ENCODE results near the gene RPL36A. TPM values are rescaled to one million over a fixed set of nuclear protein-coding genes. Genes with fewer than 3 reads are reported as not detected.
A peak's percentile ranks its signal among the peaks of the same experiment; 100 is the strongest.

RPL36A gene
- total RNA-seq, 1 experiment from 2014 or later, result 4,212 TPM

- DNase-seq (ENCODE audit: extremely low read depth, low read depth), result no peak
These were observed 1.0 kb downstream of the RPL36A start for GRCh38 chrX:101391831-101392230.

GRCh38 chrX:101393530-101394305 is 2.9 kb downstream of the RPL36A start:
- DNase-seq (ENCODE audit: extremely low read depth, low read depth), result no peak

- no peak for DNase-seq (ENCODE audit: extremely low read depth, low read depth)
These were observed 3.6 kb downstream of the RPL36A start for GRCh38 chrX:101394372-101394771.

- no peak for DNase-seq (ENCODE audit: extremely low read depth, low read depth)
These were observed 5.0 kb downstream of the RPL36A start for GRCh38 chrX:101395789-101396188.

- no peak for DNase-seq (ENCODE audit: extremely low read depth, low read depth)
These were observed 7.0 kb downstream of the RPL36A start for GRCh38 chrX:101397779-101398178.

- DNase-seq (ENCODE audit: extremely low read depth, low read depth), result no peak
These were observed 7.9 kb downstream of the RPL36A start for GRCh38 chrX:101398694-101399093.

GRCh38 chrX:101399825-101400224 is 9.0 kb downstream of the RPL36A start:
- no peak for DNase-seq (ENCODE audit: extremely low read depth, low read depth)

GRCh38 chrX:101407167-101407747 is 16.4 kb downstream of the RPL36A start:
- DNase-seq (ENCODE audit: extremely low read depth, low read depth), result no peak

- DNase-seq (ENCODE audit: extremely low read depth, low read depth), result peak; percentile 99
These were observed 17.1 kb downstream of the RPL36A start, which contains the start of the genes GLA and HNRNPH2 for GRCh38 chrX:101407748-101408531. Gene GLA, minus strand, starts transcription at chrX:101407925. Its CDS starts 22 bp downstream, at chrX:101407903. Gene HNRNPH2, plus strand, starts transcription at chrX:101408222. Its CDS starts 3,767 bp downstream, at chrX:101411989.

- no peak for DNase-seq (ENCODE audit: extremely low read depth, low read depth)
These were observed 17.7 kb downstream of the RPL36A start for GRCh38 chrX:101408532-101408841.

GRCh38 chrX:101409043-101409442 is 18.2 kb downstream of the RPL36A start:
- no peak for DNase-seq (ENCODE audit: extremely low read depth, low read depth)

- DNase-seq (ENCODE audit: extremely low read depth, low read depth), result no peak
These were observed 19.6 kb downstream of the RPL36A start for GRCh38 chrX:101410461-101410860.

GRCh38 chrX:101411984-101412383 is 21.2 kb downstream of the RPL36A start:
- DNase-seq (ENCODE audit: extremely low read depth, low read depth), result no peak

GRCh38 chrX:101415180-101416145 is 24.7 kb downstream of the RPL36A start:
- peak; percentile 69 for DNase-seq (ENCODE audit: extremely low read depth, low read depth)

GRCh38 chrX:101416691-101417090 is 25.9 kb downstream of the RPL36A start:
- no peak for DNase-seq (ENCODE audit: extremely low read depth, low read depth)

GRCh38 chrX:101417190-101417589 is 26.4 kb downstream of the RPL36A start:
- no peak for DNase-seq (ENCODE audit: extremely low read depth, low read depth)

GRCh38 chrX:101417981-101418841 is 27.4 kb downstream of the RPL36A start:
- no peak for DNase-seq (ENCODE audit: extremely low read depth, low read depth)

- no peak for DNase-seq (ENCODE audit: extremely low read depth, low read depth)
These were observed 28.7 kb downstream of the RPL36A start for GRCh38 chrX:101419489-101419888.

- no peak for DNase-seq (ENCODE audit: extremely low read depth, low read depth)
These were observed 37.1 kb downstream of the RPL36A start for GRCh38 chrX:101427954-101428353.
